ENCODE measurements around the gene ELANE.
"Not testable (repeated sequence)": the region's sequence is repeated elsewhere in the genome, so short reads cannot be mapped to it uniquely, and the experiment has no call there.

Gene ELANE

DNA sequence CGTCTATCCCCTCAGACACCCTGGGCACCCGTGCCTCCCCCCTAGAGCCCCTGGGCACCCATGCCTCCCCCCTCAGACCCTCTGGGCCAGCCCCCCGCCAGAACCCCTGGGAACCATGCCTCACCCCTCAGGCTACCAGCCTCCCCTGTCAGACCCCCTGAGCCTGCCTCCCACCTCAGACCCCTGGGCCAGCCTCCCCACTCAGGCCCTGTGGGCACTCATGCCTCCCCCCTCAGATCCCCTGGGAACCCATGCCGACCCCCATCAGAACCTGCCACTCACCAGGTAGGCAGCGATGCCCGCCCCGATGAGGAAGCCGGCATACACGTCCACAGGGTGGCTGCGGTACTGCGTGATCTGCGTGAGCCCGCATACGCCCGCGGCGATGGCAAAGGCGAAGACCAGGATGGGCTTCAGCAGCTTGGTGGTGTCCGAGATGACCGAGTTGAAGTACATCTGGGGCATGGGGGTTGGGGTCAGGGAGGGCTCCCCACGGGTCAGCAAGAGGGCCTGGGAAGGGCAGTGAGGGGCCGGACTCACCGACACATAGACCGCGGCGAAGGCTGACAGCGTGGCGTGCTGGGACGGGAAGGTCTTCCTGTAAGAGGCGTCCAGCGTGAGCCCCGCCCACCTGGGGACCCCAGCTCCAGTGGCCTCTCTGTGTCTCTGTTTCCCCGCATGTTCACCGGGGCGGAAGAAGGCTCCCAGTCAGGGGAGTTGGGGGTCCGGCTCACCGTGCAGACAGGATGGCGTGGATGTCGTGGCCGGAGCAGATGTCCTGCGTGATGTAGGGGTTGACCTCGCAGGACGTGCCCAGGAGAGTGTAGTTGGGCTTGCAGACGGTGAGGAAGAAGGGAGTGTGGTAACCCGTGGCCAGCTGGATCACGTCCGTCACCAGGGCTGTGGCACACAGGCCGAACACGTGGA lies 37.7 kb upstream of the ELANE start:
- DNase-seq (ENCODE audit: low spot score): no peak

- DNase-seq (ENCODE audit: low spot score): no peak
These were observed 36.9 kb upstream of the ELANE start for GRCh38 chr19:815079-815774.

- no peak for DNase-seq (ENCODE audit: low spot score)
These were observed 36.2 kb upstream of the ELANE start for GRCh38 chr19:815775-816499.

DNA sequence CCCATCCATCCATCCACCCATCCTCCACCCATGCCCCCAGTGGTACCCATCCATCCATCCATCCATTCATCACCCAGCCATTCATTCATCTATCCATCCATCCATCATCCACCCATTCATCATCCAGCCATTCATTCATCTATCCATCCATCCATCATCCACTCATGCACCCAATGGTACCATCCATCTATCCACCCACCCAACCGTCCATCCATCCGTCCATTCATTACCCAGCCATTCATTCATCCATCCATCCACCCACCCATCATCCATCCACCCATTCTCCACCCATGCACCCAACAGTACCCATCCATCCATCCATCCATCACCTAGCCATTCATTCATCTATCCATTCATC lies 35.6 kb upstream of the ELANE start:
- DNase-seq (ENCODE audit: low spot score): no peak

- DNase-seq (ENCODE audit: low spot score): not testable (repeated sequence)
These were observed 31.9 kb upstream of the ELANE start for GRCh38 chr19:820212-820611.

GRCh38 chr19:821231-821824 lies 30.8 kb upstream of the ELANE start:
- no peak for DNase-seq (ENCODE audit: low spot score)

DNA sequence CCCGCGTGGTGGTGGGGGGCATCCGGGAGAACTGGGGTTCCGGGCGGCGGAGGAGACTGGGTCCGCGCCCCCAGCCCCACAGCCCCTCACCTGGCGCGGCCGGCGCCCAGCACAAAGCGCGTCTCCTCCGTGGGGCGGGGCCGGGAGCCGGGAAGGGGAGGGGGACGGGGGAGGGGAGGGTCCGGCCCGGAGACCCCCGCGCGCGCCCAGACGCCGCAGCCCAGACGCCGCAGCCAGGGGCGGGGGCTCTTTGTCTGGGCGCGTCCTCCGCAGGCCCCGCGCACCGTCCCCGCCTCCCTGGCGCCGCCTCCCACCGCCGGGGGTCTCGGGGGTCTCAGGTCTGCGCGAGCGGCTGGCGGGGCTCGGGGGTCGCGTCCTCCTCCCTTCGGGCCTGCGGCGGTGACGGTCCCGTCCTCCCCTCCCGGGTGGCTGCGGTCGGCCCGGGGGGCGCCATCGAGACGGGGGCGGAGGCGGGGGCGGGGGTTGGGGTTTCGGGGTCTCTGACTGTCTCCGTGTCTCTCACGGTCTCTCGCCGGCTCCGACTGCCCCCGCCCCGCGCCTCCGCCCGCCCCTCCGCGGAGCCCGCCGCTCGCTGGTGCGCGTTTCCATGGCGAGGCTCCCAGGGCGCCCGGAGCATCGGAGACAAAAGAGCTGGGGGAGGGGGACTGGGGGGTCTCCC lies 30.1 kb upstream of the ELANE start, which contains the start of gene PLPPR3:
Gene PLPPR3, minus strand, starts transcription at position 131 of the 679 bp plus-strand sequence. CDS start 396 bp downstream, outside the sequence.
- no peak for DNase-seq (ENCODE audit: low spot score)

DNA sequence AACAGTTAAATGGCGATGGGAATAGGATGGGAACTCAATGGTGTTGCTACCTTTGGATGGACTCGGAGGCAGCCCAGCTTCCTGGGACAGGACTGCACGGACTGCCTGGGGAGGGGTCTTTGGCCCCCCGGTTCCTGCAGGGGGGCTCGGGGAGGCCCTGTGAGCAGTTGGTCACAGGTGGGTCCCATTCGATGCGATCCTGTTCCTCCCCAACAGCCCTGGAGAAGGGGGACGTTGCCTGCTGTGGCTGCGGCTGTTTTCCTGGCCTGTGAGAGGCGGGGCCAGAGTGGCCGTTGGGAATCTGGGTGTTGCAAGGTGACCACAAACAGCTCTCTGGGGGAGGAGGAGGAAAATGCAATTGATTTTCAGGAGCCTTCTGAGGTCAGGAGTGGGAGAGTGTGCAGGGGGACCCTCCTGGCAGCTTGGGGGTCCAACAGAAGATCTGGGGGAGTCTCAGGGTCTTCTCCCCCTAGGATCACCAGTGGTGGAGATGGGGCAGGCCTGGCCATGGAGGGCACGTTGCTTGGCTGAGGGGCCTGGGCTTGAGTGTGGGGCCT lies 28.5 kb upstream of the ELANE start:
- DNase-seq (ENCODE audit: low spot score): no peak

DNA sequence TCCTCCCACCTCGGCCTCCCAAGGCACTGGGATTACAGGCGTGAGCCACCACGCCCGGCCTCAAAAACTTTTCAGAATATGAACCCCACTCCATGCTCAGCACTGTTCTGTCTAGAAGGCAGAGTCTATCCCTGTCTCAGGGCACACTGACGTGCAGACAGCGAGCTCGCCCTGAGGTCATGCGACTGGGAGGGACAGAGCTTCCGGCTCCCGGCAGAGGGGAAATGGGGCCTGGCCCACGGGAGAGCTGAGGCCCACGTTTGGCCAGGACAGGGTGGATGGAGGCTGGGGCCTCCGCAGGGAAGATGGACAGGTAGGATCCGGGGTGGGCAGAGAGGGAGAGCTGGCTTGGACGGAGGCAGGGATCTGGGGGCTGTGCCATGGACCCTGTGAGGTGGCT lies 27.2 kb upstream of the ELANE start:
- no peak for DNase-seq (ENCODE audit: low spot score)

- no peak for DNase-seq (ENCODE audit: low spot score)
These were observed 26.0 kb upstream of the ELANE start for GRCh38 chr19:825897-826644.

GRCh38 chr19:827314-827709 lies 24.8 kb upstream of the ELANE start:
- DNase-seq (ENCODE audit: low spot score): no peak

GRCh38 chr19:827710-828321 lies 24.3 kb upstream of the ELANE start, which contains the start of gene AZU1:
Gene AZU1 (plus strand): TSS chr19:827837. CDS start chr19:827847, 10 bp downstream.
- no peak for DNase-seq (ENCODE audit: low spot score)

GRCh38 chr19:829129-829758 lies 22.9 kb upstream of the ELANE start:
- DNase-seq (ENCODE audit: low spot score): no peak

DNA sequence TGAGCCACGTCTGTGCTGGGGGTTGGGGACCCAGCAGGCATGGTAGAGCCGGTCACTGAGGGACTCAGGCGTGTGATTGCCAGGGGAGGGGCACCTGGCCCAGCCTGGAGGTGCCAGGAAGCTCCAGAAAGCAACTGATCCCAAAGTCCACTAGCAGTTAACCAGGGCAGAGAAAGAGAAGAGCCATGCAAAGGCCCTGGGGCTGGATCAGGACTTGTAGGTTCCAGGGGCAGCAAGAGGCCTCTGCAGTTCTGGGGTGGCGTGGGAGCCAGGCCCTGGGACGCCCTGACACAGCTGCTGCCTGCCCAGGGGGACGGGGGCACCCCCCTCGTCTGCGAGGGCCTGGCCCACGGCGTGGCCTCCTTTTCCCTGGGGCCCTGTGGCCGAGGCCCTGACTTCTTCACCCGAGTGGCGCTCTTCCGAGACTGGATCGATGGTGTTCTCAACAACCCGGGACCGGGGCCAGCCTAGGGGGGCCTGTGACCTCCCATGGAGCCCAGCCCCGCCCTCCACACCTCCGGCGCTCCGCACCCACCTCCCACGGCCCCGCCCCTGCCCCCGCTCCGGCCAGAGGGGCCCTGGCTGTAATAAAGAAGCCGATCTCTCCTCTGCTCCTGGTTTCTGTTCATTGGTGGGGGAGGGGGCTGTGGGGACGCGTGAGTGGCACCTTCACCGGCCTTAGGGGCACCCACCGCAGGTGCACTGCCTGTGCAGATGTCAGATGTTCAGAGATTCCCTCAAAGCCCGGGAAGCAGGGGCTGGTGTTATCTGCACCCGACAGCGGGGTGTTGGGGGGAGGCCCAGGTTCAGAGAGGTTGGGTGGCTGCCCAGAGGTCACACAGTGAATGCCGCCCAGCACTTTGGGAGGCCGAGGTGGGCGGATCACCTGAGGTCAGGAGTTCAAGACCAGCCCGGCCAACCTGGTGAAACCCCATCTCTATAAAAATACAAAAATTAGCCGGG lies 20.4 kb upstream of the ELANE start:
- DNase-seq (ENCODE audit: low spot score): no peak

GRCh38 chr19:834216-834615 lies 17.9 kb upstream of the ELANE start:
- DNase-seq (ENCODE audit: low spot score): no peak

GRCh38 chr19:835210-835810 lies 16.8 kb upstream of the ELANE start:
- no peak for DNase-seq (ENCODE audit: low spot score)

- no peak for DNase-seq (ENCODE audit: low spot score)
These were observed 11.4 kb upstream of the ELANE start, which contains the start of gene PRTN3 for GRCh38 chr19:840519-841206. Gene PRTN3 (plus strand): TSS chr19:840999. CDS start chr19:841009, 10 bp downstream.
